ENCODE measurements around the gene SLC31A1.
"Not testable (repeated sequence)": the region's sequence is repeated elsewhere in the genome, so short reads cannot be mapped to it uniquely, and the experiment has no call there.

Gene SLC31A1

GRCh38 chr9:113221800-113222481 lies 597 bp downstream of the SLC31A1 start:
- peak; percentile 37 for DNase-seq

GRCh38 chr9:113222482-113222841 lies 1.1 kb downstream of the SLC31A1 start:
- no peak for DNase-seq

- no peak for DNase-seq
Measured at GRCh38 chr9:113223963-113224362, 2.6 kb downstream of the SLC31A1 start.

GRCh38 chr9:113227436-113227835 lies 6.1 kb downstream of the SLC31A1 start:
- no peak for DNase-seq

- DNase-seq, result no peak
Measured at GRCh38 chr9:113228130-113228665, 6.9 kb downstream of the SLC31A1 start.

- no peak for DNase-seq
Measured at GRCh38 chr9:113231701-113232100, 10.4 kb downstream of the SLC31A1 start.

- not testable (repeated sequence) for DNase-seq
Measured at GRCh38 chr9:113235701-113236255, 14.4 kb downstream of the SLC31A1 start.

- DNase-seq, result no peak
Measured at GRCh38 chr9:113237026-113237425, 15.7 kb downstream of the SLC31A1 start.

GRCh38 chr9:113238202-113238858 lies 17.0 kb downstream of the SLC31A1 start:
- DNase-seq, result no peak

- no peak for DNase-seq
Measured at GRCh38 chr9:113238859-113239232, 17.5 kb downstream of the SLC31A1 start.

- DNase-seq, result no peak
Measured at GRCh38 chr9:113241161-113241560, 19.8 kb downstream of the SLC31A1 start.

GRCh38 chr9:113244556-113244955 lies 23.2 kb downstream of the SLC31A1 start:
- no peak for DNase-seq

GRCh38 chr9:113245894-113246293 lies 24.6 kb downstream of the SLC31A1 start:
- no peak for DNase-seq

GRCh38 chr9:113246928-113247327 lies 25.6 kb downstream of the SLC31A1 start:
- DNase-seq, result no peak

GRCh38 chr9:113247640-113248039 lies 26.3 kb downstream of the SLC31A1 start:
- peak; percentile 19 for DNase-seq

GRCh38 chr9:113249661-113250060 lies 28.3 kb downstream of the SLC31A1 start:
- DNase-seq, result not testable (repeated sequence)

- DNase-seq, result no peak
Measured at GRCh38 chr9:113250807-113251206, 29.5 kb downstream of the SLC31A1 start.

GRCh38 chr9:113254991-113255390 lies 33.6 kb downstream of the SLC31A1 start:
- DNase-seq, result no peak

GRCh38 chr9:113255438-113255837 lies 34.1 kb downstream of the SLC31A1 start:
- no peak for DNase-seq

GRCh38 chr9:113257863-113258262 lies 36.5 kb downstream of the SLC31A1 start:
- no peak for DNase-seq

- DNase-seq, result no peak
Measured at GRCh38 chr9:113258282-113258681, 36.9 kb downstream of the SLC31A1 start.

- no peak for DNase-seq
Measured at GRCh38 chr9:113261917-113262671, 40.8 kb downstream of the SLC31A1 start.

- no peak for DNase-seq
Measured at GRCh38 chr9:113266174-113266573, 44.8 kb downstream of the SLC31A1 start.

All from NCI-H1105 treated with DMSO at 0.1 percent for 48 hours (cell line).